Measurements from ENCODE around the gene UTRN. TPM values are rescaled to one million over a fixed set of nuclear protein-coding genes. Genes with fewer than 3 reads are reported as not detected.

Gene UTRN
- total RNA-seq, 4 donors from 2014 or later = 86.8 to 336 (median 231) TPM

- intact Hi-C loops (cut with DNase I; ENCODE audit: low total_unique reads) = no loop called here
- no peak for DNase-seq
- Histone ChIP-seq H3K27me3 (no peaks in the 10 kb centered on the region), H3K9me3 (no peaks in the 10 kb centered on the region), H3K27ac (no peak overlapping the region), H3K4me1 (no peaks in the 10 kb centered on the region), H3K4me3 (no peak overlapping the region), H3K36me3 (no peaks in the 10 kb centered on the region)
- TF ChIP-seq CTCF (IDR thresholded peaks at IDR 0.05) (no peak), POLR2A (IDR thresholded peaks at IDR 0.05) (no peak)
Observed at GRCh38 chr6:144320741-144321140, 35.6 kb downstream of the UTRN start.

DNA sequence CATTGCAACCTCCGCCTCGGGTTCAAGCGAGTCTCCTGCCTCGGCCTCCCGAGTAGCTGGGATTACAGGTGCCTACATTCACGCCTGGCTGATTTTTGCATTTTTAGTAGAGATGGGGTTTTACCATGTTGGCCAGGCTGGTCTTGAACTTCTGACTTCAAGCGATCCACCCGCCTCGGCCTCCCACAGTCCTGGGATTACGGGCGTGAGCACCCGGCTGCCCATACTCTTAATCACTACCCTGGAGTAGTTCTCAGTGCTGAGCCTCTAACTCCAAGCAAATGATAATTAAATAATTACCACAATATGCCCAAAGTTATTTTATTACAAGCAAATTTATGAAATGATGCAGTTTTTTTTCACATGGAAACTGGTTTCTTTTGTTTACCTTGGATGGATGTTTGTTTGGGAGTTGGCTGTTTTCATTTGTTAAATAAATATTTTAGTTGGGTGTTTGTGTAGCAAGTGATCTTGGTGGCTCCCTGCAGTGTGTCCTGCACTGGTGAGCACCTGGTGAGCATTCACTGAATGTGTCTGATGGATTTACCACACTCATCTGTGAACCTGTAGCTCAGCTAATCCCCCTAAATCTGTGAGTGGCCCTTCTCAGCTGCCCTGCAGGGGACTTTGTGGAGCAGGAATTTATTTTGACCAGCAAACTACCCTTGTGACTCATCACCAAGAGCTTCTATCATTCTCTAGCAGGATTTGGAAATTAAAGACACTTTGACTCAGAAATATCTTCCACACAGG lies 36.9 kb downstream of the UTRN start:
- Histone ChIP-seq H3K4me3 (no peak overlapping the region), H3K27ac (no peak overlapping the region), H3K9me3 (no peaks in the 10 kb centered on the region), H3K27me3 (no peaks in the 10 kb centered on the region), H3K4me1 (peaks cover 0 to 3% of the 10 kb centered on the region in 2 donors), H3K36me3 (no peaks in the 10 kb centered on the region)
- intact Hi-C loops (cut with DNase I; ENCODE audit: low total_unique reads) = no loop called here
- TF ChIP-seq POLR2A (IDR thresholded peaks at IDR 0.05) (no peak), CTCF (IDR thresholded peaks at IDR 0.05) (no peak)
- no peak for DNase-seq

DNA sequence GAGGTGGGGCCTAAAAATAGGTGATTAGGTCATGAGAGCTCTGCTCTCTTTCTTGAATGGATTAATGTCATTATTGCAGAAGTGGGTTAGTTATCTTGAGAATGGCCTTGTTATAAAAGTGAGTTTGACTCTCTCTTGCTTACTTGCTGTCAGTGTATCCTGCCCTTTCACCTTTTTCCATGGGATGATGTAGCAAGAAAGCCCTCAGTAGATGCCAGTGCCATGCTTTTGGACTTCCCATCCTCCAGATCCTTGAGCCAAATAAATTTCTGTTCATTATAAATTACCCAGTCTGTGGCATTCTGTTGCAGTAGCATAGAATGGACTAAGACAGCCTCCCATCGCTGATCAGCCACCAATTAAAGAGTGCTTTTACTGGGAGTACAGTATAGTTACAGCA lies 40.1 kb downstream of the UTRN start:
- Histone ChIP-seq H3K9me3 (no peaks in the 10 kb centered on the region), H3K27ac (peak overlapping the region in 1 of 2 donors; percentile 5), H3K4me3 (no peak overlapping the region), H3K4me1 (peaks cover 0 to 3% of the 10 kb centered on the region in 2 donors), H3K36me3 (no peaks in the 10 kb centered on the region), H3K27me3 (no peaks in the 10 kb centered on the region)
- intact Hi-C loops (cut with DNase I; ENCODE audit: low total_unique reads) = no loop called here
- no peak for TF ChIP-seq CTCF (IDR thresholded peaks at IDR 0.05)
- no peak for TF ChIP-seq POLR2A (IDR thresholded peaks at IDR 0.05)
- DNase-seq = no peak

DNA sequence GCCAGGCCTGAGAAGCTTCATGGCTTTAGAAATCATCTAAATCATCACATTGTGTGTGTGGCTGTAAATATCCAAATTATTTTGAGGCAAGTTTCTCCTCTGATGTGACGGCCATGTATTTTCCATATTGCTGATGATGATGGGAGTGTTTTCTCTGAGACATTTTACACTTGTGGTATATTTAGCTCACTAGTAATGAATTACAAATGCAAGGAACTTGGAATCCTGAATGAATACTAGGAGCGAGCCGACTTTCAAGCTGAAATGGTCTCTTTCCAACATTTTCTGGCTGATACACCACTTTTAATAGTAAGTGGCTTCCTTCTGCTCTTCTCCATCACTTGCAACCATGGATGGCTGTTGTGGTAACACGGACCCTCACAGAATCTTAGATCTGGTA lies 41.3 kb downstream of the UTRN start:
- H3K27ac ChIP-seq = peak overlapping the region; percentile 74 to 75
- no peaks in the 10 kb centered on the region for H3K36me3 ChIP-seq
- H3K27me3 ChIP-seq = no peaks in the 10 kb centered on the region
- peaks cover 0 to 3% of the 10 kb centered on the region in 2 donors for H3K4me1 ChIP-seq
- H3K4me3 ChIP-seq = no peak overlapping the region
- TF ChIP-seq POLR2A (IDR thresholded peaks at IDR 0.05) = no peak
- intact Hi-C loops (cut with DNase I; ENCODE audit: low total_unique reads) = no loop called here
- no peaks in the 10 kb centered on the region for H3K9me3 ChIP-seq
- no peak for DNase-seq

GRCh38 chr6:144327081-144327480 lies 41.9 kb downstream of the UTRN start:
- H3K27me3 ChIP-seq = no peaks in the 10 kb centered on the region
- intact Hi-C loops (cut with DNase I; ENCODE audit: low total_unique reads) = no loop called here
- peaks cover 0 to 3% of the 10 kb centered on the region in 2 donors for H3K4me1 ChIP-seq
- peak overlapping the region in 1 of 2 donors; percentile 3 for H3K4me3 ChIP-seq
- peak overlapping the region; percentile 74 to 75 for H3K27ac ChIP-seq
- no peaks in the 10 kb centered on the region for H3K9me3 ChIP-seq
- DNase-seq = peak; percentile 58 to 71
- TF ChIP-seq CTCF (IDR thresholded peaks at IDR 0.05) (no peak), POLR2A (IDR thresholded peaks at IDR 0.05) (no peak)
- no peaks in the 10 kb centered on the region for H3K36me3 ChIP-seq
